HuH-7.5 (cell line): ENCODE measurements around the gene GRIFIN.

Source experiments
- DNase-seq: peaks from one replicate; pipeline ENCODE4 v3.0.0; 2011; ENCODE audit warnings: low spot score

The GRIFIN gene

DNA sequence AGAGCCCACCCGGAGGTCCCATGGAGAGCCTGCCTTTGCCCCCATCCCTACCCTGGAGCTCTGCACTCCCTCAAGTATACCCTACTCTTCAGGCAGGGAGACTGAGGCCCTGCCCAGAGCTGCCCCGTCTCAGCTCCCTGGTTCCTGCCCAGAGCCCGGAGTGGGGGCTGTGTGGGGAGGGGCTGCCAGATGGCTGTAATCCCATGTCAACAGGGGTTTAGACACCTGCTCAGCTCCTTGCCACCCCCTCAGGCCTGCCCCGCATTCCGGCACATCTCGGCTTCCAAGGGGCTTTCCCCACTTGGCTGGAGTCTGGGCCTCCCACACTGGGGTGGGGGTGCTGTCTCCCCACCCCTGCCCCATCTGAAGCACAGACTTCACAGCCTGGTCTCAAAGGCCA is 22.5 kb upstream of the GRIFIN start:
- DNase-seq, result no peak

GRCh38 chr7:2497500-2498336 is 21.5 kb upstream of the GRIFIN start:
- no peak for DNase-seq

- DNase-seq, result no peak
Measured at GRCh38 chr7:2497065-2497464, 20.9 kb upstream of the GRIFIN start.

DNA sequence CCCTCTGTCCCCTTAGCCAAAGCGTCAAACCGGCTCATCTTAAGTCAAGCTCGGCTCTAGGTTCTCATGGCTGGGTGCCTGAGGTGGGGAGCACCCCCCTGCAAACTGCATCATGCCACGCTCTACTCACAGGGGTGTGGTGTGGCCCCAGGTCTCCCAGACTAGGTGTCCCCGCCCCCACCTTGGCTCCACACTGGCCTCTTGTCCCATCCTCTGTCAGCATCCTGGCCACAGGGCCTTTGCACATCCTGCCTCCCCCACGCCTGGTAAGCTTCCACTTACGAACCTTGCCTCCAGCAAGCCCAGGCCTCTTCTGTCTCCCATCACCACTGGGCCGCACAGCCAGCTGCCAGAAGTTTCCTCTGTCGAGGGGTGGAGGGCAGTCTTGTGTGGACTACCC is 20.2 kb upstream of the GRIFIN start:
- DNase-seq, result no peak

DNA sequence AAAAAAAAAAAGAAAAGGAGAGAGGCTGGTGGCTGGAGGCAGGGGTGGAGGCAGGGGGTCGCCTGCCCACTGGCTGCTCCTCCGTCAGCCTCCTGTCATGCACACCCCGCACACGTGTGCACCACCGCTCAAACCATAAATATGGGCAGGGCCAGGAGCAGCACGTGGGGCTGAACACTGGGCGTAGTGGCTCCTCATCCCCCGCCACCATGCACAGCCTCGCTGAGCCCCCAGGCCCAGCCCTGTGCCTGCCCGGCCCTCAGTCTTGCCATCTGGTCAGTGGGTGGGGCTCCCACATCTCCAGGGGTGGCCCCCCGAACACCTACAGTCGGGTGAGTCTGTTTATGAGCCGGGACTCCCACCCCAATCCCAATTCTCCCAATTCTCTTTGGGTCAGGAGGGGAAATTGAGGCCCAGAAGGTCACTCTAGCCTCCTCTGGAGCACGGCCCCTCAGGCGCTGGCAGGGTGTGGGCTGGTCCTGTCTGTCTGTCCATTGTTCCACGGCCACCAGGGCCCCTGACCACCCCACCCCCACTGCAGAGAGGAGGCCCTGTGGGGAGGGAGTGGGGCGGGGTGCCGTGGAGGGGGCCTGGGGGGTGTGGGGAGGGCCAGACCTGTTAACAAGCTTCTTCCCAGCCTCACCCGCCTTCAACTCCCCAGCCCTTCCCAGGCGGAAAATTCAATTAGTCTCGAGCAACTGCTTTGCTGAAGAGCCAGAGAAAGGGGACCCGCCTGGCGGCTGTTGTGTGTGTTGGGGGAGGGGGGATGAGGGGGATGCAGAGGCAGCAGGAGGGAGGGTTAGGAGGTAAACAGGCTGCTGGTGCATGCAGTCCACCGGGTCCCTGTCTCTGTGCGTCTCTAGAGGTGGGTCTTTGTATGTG is 19.5 kb upstream of the GRIFIN start:
- no peak for DNase-seq

- DNase-seq, result no peak
Measured at GRCh38 chr7:2494191-2495130, 18.3 kb upstream of the GRIFIN start.

DNA sequence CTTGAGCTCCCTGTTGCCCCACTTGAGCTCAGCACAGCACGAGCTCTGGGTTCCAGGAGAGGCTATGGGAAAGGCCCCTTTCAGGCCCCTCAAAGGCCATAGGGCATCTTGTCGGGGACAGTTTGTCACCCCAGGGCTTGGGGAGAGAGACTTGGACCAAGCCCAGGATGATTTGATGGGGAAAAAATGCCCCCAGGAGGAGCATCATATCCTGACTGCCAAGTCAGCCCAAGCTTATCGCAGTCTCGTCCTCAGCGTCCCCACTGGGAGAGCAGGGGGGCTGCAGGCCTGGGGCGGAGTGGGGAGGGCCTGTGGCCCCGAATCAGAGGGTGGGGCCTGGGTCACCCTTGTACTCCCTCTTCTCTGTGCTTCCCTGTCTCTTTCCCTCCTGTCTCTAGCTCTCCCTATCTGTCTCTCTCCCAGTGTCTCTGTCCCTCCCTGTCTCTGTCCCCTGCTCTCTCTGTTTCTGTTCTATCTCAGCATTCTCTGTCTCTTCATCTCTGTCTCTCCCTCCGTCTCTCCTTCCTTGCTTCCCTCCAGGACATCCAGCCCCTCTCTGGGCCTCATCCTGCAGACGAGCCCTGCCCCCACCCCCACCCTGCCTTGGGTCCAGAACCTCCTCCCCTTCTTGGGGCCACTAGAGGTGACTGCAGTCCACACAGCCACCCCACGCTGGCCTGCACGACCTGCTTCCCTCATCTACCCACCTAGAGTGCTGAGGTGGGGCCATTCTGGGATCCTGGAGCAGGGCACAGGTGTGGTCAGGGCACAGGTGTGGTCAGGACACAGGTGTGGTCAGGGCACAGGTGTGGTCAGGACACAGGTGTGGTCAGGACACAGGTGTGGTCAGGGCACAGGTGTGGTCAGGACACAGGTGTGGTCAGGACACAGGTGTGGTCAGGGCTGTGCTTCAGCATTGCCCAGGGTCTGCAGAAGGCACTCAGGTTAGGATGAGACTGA is 17.3 kb upstream of the GRIFIN start:
- DNase-seq, result no peak

DNA sequence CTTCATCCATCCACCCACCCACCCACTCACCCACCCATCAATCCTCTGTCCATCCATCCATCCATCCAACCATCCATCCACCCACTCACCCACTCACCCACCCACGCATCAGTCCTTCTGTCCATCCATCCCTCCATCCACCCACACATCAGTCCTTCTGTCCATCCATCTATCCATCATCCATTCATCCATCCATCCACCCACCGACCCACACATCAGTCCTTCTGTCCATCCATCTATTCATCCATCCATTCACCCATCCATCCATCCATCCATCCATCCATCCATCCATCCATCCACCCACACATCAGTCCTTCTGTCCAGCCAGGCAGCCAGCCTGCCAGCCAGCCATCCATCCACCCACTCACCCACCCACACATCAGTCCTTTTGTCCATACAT is 15.8 kb upstream of the GRIFIN start:
- DNase-seq, result no peak

- DNase-seq, result no peak
Measured at GRCh38 chr7:2490181-2490651, 14.0 kb upstream of the GRIFIN start.

DNA sequence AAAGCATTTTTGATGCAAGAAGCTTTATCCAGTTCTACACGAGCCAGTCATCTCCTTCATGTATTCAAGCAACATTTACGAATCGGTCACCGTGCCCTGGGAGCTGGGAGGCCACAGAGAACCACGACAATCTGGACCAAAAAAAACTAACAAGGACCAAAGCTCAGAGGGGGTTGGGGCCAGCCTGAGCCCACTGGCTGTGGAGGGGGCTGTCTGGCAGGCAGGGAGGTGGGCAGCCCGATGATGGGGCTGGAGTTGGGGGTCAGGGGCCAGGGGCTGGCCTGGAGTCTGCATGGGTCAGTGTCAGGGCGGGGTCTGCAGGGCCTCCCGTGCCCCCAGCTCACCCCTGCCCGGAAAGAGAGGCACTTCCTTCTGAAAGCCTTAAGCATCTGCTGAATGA is 12.5 kb upstream of the GRIFIN start:
- DNase-seq, result no peak

- DNase-seq, result no peak
Measured at GRCh38 chr7:2488272-2488645, 12.1 kb upstream of the GRIFIN start.

DNA sequence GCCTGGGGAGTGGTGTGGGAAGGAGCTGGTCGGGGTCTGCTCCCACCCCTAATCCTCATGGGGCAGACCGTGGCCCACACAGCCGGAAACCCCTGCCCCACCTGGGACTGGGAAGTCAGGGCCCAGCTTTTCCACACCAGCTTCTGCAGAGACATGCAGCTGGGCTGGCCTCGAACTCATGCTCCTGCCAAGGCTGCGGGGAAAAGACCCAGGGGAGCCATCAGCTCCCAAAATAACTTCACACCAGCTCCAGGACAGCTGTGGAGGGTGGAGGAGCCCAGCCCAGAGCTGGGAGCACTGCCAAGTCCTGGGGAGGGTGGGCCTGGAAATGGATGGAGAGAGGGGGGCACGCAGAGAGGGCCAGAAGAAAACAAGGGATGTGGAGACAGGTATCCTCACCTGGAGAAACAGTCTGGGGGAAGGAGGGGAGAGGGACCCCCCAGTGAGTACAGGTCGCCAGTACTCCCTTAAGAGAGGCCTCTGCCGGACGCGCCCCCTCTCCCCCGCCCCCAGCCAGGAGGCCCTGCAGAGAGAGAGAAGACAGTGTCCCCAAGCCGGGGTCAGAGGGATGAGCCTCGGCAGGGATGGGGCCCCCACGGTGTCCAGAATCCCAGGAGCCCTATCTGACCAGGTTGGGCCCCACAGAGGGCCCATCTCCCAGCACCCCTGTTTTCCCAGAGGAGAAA is 11.5 kb upstream of the GRIFIN start:
- DNase-seq, result no peak

DNA sequence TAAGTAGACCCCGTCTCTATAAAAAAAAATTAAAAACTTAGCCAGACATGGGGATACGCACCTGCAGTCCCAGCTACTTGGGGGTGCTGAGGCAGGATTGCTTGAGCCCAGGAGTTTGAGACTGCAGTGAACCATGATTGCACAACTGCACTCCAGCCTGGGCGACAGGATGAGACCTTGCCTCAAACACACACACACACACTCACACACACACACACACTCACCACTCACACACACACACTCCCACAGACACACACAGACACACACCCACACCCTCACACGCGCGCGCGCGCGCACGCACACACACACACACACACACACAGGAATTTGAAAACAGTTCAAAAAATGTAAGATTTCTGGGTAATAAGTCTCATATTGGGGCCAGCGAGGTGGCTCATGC is 8.7 kb upstream of the GRIFIN start:
- DNase-seq, result no peak

DNA sequence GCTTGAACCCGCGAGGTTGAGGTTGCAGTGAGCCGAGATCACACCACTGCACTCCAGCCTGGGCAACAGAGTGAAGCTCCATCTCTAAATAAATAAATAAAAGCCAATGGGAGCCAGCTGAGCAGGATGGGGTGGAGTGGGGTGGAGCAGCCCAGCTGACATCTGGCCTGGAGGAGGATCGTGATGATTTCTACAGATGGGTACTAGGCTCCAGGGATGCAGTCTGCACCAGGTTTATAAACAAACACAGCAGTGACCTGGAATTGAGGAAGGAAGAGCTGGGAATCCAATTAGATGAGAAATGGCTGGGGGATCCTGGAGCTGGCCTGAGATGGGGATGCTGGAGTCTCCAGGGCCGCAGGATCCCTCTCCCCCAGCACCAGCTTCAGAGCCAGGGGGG is 7.3 kb upstream of the GRIFIN start:
- DNase-seq, result no peak

DNA sequence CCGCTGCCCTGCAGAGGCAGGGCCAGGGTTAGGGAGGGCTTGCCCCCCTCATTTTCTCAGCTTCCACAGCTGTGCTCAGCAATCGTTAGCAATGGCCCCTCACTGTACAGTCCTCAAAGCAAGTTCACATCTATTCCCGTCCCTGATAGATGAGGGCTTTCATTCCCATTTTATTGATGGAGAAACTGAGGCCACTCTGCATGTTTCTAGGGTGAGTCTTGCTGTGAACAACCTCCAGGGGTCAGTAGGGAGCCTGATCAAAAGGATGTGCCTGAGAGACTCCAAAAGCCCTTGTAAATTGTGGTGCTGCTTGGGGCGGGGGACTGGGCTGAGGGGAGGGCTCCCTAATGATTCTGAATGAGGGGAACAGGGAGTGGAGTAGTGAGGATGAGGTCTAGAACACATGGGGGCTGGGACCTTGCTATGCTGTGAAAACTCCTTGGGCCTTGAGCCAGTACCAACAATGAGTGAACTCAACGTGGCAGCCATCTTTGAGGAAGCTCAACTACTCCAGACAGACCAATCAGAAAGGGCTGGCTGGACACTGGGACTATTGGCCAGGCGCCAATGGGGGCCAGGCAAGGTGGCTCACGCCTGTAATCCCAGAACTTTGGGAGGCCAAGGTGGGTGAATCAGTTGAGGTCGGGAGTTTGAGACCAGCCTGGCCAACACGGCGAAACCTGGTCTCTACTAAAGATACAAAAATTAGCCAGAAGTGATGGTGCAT is 6.7 kb upstream of the GRIFIN start:
- no peak for DNase-seq

DNA sequence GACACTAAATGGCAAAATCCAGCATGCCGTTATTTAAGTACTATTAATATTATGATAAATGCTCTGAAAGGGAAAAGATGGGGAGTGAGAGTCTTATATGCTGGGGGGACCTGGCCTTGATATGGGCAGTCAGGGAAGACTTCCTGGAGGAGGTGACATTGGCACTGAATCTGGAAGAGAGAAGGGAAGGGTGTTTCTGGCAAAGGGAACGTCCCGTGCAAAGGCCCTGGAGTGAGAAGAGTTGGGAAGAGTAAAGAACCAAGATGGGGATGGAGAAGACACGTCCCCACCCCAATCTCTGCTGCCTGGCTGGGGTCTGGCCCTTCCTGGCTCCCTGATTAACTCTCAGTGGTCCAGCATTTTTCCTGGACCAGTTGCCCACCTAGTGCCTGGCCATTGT is 5.0 kb upstream of the GRIFIN start:
- DNase-seq, result no peak

DNA sequence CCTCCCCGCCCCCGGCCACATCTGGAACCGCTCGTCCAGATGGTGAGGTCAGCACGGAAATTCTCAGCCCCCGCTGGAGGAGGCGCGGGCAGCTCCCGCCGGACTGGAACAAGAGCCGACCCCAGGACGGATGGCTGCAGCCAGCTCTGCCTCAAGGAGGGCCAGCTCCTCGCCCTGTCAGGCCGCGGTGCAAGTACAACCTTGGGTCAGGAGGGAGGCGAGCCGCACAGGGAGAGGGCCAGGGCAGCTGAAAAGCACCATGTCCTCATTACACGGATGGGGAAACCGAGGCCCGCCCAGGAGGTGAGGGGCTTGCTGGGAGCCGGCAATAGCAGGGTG is 3.8 kb upstream of the GRIFIN start:
- DNase-seq, result no peak

GRCh38 chr7:2479276-2480069 is 3.3 kb upstream of the GRIFIN start:
- no peak for DNase-seq

- DNase-seq, result no peak
Measured at GRCh38 chr7:2478800-2479199, 2.6 kb upstream of the GRIFIN start.
